ENCODE measurements around the gene CAPSL.
"Not testable (repeated sequence)": the region's sequence is repeated elsewhere in the genome, so short reads cannot be mapped to it uniquely, and the experiment has no call there.

The CAPSL gene

DNA sequence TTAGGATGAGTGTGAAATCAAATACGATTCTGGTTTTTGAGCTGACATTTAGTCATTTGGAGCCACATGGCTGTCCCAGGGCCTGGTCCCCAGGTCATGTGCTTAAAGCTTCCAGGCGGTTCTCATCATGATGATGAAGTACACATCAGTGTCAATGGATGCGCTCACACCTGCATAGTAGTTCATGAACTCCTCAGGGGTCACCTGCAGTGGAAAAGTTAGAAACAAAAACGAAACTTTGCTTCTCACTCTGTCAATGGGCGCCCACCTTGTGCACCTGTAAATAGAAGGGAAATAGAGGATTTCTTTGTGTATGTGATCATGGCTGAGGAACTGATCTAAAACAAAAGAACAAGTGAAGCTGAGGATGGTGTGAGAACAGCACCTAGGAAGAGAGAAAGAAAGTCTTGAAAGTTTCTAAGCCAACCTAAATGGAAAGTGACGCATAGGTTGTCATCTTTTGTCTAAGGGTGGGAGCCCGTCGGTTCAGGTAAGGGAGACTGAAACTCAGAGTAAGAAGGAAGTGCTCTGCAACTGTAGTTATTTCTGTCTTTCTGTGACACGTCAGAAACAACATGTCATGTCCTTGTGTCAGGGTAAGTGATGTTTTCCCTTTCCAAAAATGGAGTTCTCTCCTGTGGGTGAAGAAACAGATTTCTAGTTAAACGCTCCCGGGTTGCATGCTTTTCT, 33.8 kb downstream of the CAPSL start:
- no peak for DNase-seq (ENCODE audit: low spot score)

GRCh38 chr5:35903631-35904203, 34.7 kb downstream of the CAPSL start:
- DNase-seq (ENCODE audit: low spot score): no peak

DNA sequence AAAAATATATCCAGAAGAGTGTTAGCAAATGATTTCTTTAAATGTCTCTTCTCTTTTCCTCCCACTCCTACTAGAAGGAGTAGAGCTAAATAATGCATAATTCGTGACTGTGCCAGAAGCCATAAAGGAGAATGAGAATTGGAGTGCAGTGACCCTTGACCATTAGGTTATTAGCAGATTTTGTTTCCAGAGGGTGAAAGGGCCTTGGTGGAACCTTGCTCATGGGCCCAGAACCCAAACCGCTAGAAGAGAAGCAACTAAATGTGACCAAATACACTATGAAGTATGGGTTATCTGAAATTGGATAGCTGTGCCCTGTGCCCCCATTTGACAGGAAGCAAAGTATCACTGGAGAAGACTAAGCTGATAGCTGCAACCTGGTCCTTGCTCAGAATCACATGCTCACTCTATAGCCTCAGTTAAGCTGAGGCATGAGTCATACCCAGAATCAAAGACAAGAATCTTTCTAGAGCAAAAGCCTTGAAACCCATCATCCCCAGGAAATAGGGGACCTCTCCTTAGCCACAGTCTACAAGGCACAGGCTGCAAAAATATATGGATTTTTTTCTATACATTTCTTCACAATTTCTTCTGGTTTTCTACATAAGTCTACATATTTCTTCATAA, 36.3 kb downstream of the CAPSL start:
- no peak for DNase-seq (ENCODE audit: low spot score)

GRCh38 chr5:35900972-35901695, 37.3 kb downstream of the CAPSL start:
- DNase-seq (ENCODE audit: low spot score): no peak

GRCh38 chr5:35899800-35900199, 38.6 kb downstream of the CAPSL start:
- DNase-seq (ENCODE audit: low spot score): no peak

- no peak for DNase-seq (ENCODE audit: low spot score)
Observed at GRCh38 chr5:35898952-35899660, 39.3 kb downstream of the CAPSL start.

GRCh38 chr5:35894131-35894530, 44.3 kb downstream of the CAPSL start:
- DNase-seq (ENCODE audit: low spot score): no peak

DNA sequence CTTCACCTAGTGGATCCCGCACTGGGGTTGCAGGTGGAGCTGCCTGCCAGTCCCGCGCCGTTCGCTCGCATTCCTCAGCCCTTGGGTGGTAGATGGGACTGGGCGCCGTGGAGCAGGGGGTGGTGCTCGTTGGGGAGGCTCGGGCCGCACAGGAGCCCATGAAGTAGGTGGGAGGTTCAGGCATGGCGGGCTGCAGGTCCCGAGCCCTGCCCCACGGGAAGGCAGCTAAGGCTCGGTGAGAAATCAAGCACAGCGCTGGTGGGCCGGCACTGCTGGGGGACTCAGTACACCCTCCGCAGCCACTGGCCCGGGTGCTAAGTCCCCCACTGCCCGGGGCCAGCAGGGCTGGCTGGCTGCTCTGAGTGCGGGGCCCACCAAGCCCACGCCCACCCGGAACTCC, 45.6 kb downstream of the CAPSL start:
- DNase-seq (ENCODE audit: low spot score): not testable (repeated sequence)

DNA sequence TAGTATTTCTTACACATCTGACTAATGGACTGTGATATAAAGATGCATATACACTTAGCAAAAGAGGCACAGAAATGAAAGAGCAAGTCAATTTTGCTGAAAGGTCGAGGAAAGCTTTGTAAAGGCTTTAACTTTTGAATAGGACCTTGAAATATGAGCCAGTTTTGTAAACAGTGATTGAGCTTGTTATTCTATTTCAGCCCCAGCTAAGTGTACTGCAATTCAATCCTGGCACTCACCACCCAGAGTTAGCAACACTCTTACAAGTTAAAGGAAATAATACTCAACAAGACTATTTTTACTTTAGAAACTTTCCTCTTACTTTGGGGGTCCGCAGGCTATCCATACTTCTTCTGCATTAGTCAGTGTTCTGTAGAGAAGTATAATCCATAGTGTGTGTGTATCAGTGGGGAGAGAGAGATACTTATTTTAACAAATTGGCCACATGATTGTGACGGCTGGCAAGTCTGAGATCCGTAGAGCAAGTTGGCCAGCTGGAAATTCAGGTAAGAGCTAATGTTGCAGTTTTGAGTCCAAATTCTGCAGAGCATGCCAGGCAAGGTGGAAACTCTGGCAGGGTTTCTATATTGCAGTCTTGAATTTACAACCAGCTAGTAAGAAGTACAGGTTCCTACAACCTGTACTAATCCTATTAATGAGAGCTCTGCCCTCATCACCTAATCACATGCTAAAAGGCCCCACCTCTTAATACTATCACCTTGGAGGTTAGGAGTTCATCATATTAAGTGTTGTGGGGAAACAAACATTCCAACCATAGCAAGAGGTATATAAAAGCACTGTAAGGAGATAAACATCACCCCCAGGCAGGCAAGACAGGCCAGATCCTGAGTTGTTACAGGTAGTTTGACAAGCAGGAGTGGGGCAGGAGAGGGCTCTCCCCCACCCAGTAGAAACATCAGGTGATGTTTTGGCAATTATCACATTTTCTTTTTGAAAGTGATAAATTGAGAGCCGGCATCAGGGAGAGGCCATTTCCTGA, 48.1 kb downstream of the CAPSL start:
- DNase-seq (ENCODE audit: low spot score): no peak

GRCh38 chr5:35887321-35888100, 50.9 kb downstream of the CAPSL start:
- no peak for DNase-seq (ENCODE audit: low spot score)

GRCh38 chr5:35886381-35886780, 52.0 kb downstream of the CAPSL start:
- no peak for DNase-seq (ENCODE audit: low spot score)

DNA sequence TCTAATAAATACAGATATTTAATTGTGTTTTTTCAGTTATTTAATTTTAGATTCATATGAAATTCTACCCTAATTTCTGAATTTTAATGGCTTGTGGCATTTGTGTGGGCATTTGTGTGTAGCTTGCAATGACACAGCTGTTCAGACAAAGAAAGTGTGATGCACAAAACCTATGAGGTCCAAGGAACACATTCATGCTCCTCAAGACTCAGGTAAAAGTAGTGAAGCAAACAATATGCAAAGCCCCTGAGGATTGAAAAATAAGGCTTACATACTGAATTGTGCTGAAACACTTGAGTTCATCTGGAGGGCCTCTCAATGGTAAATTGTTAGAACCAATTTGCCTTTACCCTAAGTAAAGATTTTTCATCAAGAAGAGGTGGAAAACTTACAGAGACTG, 53.6 kb downstream of the CAPSL start:
- DNase-seq (ENCODE audit: low spot score): no peak

DNA sequence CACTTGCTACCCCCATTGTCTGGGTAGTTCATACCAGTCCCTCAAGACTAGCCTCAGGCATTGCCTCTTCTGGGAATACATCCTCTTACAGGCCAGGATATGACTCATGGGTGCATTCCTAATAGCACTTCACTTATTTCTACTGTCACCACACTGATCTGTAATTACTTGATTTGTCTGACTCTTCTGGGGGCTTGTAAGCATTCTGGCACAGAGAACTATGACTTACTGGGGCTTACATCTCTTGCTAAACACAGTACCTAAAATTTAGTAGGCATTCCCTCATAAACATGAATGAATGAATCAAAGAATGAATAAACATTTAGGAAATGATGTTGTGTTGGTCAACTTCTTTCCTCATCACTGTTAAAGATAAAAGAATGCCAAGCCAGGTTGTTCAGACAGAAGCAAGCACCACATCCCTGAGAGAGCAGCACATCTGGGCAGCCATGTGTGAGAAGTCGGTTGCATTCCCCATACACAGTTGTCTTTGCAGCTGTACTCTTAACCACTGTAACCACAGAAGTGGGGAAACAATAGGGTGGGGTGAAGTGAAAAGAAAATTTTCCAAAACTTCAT, 54.1 kb downstream of the CAPSL start:
- peak; percentile 44 for DNase-seq (ENCODE audit: low spot score)

GRCh38 chr5:35881758-35882157, 56.7 kb downstream of the CAPSL start:
- no peak for DNase-seq (ENCODE audit: low spot score)

GRCh38 chr5:35880156-35880555, 58.3 kb downstream of the CAPSL start:
- DNase-seq (ENCODE audit: low spot score): no peak

- DNase-seq (ENCODE audit: low spot score): no peak
Observed at GRCh38 chr5:35879649-35880048, 58.8 kb downstream of the CAPSL start.

- DNase-seq (ENCODE audit: low spot score): no peak
Observed at GRCh38 chr5:35879096-35879495, 59.3 kb downstream of the CAPSL start.

DNA sequence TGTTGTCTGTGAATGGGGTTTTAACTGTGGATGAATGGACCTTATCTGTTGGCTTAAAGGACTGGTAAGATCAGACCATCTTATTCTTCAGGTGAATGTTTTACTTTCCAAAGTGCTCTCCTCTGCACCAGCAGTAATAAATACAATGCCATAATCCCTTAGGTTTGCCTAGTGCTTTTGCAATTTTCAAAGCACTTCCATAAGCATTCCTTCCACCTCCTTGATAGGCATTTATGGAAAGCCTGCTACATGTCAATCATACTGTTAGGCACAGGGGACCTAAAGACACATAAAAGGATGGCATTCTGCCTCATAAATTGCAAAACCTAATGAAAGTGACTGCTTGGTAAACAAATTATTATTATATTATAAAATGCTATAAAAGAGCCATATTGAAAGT, 60.3 kb downstream of the CAPSL start:
- no peak for DNase-seq (ENCODE audit: low spot score)

- no peak for DNase-seq (ENCODE audit: low spot score)
Observed at GRCh38 chr5:35877655-35878054, 60.8 kb downstream of the CAPSL start.

DNA sequence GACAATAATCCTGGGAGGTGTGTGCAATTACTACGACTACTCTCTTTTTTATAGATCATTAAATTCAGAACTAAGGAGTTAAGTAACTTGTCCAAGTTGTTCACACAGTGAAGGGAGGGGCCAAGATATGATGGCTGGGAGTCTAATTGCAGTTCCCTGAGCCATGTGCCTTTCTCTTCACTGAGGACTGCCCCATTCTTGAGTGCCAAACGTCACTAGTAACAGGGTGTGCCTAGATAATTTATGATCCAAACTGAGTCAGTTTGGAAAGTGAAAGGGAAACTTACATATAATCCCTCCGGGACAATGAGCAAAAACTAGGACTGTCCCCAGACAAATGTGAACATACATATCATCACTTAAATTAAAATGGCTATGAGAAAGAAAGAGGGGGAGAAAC, 61.5 kb downstream of the CAPSL start:
- no peak for DNase-seq (ENCODE audit: low spot score)
